HG03064 (cell line): ENCODE results near the gene PLA2R1.
A peak's percentile ranks its signal among the peaks of the same experiment; 100 is the strongest.
"Not testable (repeated sequence)": the region's sequence is repeated elsewhere in the genome, so short reads cannot be mapped to it uniquely, and the experiment has no call there.

Experiments
- ATAC-seq: cut with Tn5 transposase; IDR thresholded peaks from one replicate; pipeline ENCODE4 v1.9.1; 2021; ENCODE audit warnings: low read depth; ENCODE audit not compliant: unreplicated experiment

The PLA2R1 gene

GRCh38 chr2:159987181-159987580, 75.2 kb downstream of the PLA2R1 start:
- no peak for ATAC-seq

- ATAC-seq, result no peak
Observed at GRCh38 chr2:159985656-159986055, 76.8 kb downstream of the PLA2R1 start.

- no peak for ATAC-seq
Observed at GRCh38 chr2:159984034-159984433, 78.4 kb downstream of the PLA2R1 start.

- no peak for ATAC-seq
Observed at GRCh38 chr2:159982842-159983785, 79.3 kb downstream of the PLA2R1 start.

- ATAC-seq, result no peak
Observed at GRCh38 chr2:159982270-159982669, 80.1 kb downstream of the PLA2R1 start.

GRCh38 chr2:159976527-159977160, 85.8 kb downstream of the PLA2R1 start:
- ATAC-seq, result no peak

GRCh38 chr2:159973325-159973724, 89.1 kb downstream of the PLA2R1 start:
- no peak for ATAC-seq

GRCh38 chr2:159971365-159972152, 90.9 kb downstream of the PLA2R1 start:
- ATAC-seq, result no peak

- ATAC-seq, result not testable (repeated sequence)
Observed at GRCh38 chr2:159970548-159970947, 91.9 kb downstream of the PLA2R1 start.

- ATAC-seq, result no peak
Observed at GRCh38 chr2:159968279-159968900, 94.0 kb downstream of the PLA2R1 start.

- ATAC-seq, result peak; percentile 77
Observed at GRCh38 chr2:159963700-159964099, 98.7 kb downstream of the PLA2R1 start.

GRCh38 chr2:159962513-159962912, 99.9 kb downstream of the PLA2R1 start:
- not testable (repeated sequence) for ATAC-seq

GRCh38 chr2:159961451-159961850, 101.0 kb downstream of the PLA2R1 start:
- no peak for ATAC-seq

GRCh38 chr2:159961037-159961436, 101.4 kb downstream of the PLA2R1 start:
- ATAC-seq, result no peak

GRCh38 chr2:159960414-159960813, 102.0 kb downstream of the PLA2R1 start:
- peak; percentile 55 for ATAC-seq

- no peak for ATAC-seq
Observed at GRCh38 chr2:159959136-159959535, 103.3 kb downstream of the PLA2R1 start.

GRCh38 chr2:159953136-159953823, 109.1 kb downstream of the PLA2R1 start:
- ATAC-seq, result no peak

- no peak for ATAC-seq
Observed at GRCh38 chr2:159946326-159946999, 116.0 kb downstream of the PLA2R1 start.

GRCh38 chr2:159944874-159945273, 117.5 kb downstream of the PLA2R1 start:
- ATAC-seq, result no peak
